Fibroblast of skin of left biceps (primary cell): ENCODE results near the gene RAP1GDS1.
A peak's percentile ranks its signal among the peaks of the same experiment; 100 is the strongest.
"Not testable (repeated sequence)": the region's sequence is repeated elsewhere in the genome, so short reads cannot be mapped to it uniquely, and the experiment has no call there.

Experiments used
- DNase-seq, 2 experiments: peaks; one replicate each; pipeline ENCODE4 v3.0.0-alpha.2; 2013; ENCODE audit warnings: low read depth in 2 of 2

The RAP1GDS1 gene

GRCh38 chr4:98352940-98353339, 91.8 kb downstream of the RAP1GDS1 start:
- no peak for DNase-seq

GRCh38 chr4:98358630-98359248, 97.6 kb downstream of the RAP1GDS1 start:
- DNase-seq, result no peak

DNA sequence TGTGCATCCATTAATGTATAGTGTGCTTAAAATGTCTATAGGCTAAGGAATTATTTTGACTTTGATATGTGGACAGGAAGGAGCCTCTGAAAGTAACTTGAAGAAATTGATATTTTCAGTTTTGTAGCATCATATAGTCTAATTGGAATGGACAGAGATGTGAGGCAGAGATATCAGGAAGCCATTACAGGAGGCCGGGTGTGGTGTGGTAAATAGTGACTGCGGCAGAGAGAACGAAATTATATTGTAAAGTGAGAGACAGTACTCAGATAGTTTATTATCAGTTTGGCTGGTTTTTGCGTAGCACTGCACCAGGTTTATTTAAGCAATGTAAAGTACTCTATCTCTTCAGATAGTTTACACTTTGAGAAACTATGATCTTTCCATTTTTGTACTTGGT, 98.5 kb downstream of the RAP1GDS1 start:
- no peak for DNase-seq

DNA sequence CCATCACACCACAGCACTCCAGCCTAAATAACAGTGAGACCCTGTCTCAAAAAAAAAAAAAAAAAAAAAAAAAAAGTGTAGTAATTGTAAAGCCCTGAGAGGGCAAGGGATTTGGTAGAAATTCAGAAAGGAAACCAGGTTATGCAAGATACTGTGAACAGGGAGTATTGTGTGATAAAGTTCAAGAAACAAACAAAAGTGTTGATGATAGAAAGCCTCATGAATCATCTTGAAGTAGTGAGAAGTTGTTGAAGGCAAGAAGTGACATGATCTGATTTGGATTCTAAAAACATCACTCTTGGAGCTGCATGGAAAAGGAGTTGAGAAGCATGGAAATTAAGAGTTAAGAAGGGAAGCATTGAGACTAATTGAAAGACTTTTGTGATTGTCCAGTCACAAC, 102.2 kb downstream of the RAP1GDS1 start:
- DNase-seq, result no peak

DNA sequence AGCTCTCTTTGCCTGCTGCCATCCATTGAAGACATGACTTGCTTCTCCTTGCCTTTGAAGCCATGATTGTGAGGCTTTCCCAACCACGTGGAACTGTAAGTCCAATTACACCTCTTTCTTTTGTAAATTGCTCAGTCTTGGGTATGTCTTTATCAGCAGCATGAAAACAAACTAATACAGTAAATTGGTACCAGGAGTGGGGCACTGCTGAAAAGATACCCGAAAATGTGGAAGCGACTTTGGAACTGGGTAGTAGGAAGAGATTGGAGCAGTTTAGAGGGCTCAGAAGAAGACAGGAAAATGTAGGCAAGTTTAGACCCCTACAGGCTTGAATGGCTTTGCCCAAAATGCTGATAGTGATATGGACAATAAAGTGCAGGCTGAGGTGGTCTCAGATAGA, 105.1 kb downstream of the RAP1GDS1 start:
- DNase-seq, result not testable (repeated sequence)

DNA sequence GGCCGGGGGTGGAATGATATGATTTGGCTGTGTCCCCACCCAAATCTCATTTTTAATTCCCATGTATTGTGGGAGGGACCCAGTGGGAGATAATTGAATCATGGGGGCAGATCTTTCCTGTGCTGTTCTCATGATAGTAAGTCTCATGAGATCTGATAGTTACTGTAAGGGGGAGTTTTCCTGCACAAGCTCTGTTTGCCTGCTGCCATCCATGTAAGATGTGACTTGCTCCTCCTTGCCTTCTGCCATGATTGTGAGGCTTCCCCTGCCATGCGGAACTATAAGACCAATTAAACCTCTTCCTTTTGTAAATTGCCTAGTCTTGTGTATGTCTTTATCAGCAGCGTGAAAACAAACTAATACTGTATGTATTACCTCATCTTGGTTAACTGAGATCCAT, 106.8 kb downstream of the RAP1GDS1 start:
- DNase-seq, result not testable (repeated sequence)

- DNase-seq, result no peak
These were observed 108.1 kb downstream of the RAP1GDS1 start for GRCh38 chr4:98369322-98369721.

DNA sequence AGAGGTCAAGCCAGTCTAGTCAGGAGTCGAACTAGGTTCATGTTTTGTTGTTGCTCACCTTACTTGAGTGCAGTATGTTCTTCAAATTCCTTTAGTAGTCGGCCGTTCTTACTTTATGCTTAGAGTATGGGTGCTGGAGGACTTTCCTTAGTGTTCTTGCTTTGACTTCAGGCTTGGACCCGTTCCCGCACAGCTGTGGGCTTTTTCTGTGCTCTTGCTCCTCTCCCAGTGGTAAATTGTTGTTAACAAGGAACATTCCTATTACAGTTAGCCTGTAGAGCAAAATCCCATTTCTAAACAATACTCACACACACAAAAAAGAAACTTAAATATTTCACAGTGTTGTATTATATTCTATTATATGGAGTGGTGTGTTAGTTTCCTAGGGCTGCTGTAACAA, 113.5 kb downstream of the RAP1GDS1 start:
- no peak for DNase-seq

- peak in 1 of 2 experiments; percentile 3 for DNase-seq
These were observed 116.4 kb downstream of the RAP1GDS1 start for GRCh38 chr4:98377559-98377958.

DNA sequence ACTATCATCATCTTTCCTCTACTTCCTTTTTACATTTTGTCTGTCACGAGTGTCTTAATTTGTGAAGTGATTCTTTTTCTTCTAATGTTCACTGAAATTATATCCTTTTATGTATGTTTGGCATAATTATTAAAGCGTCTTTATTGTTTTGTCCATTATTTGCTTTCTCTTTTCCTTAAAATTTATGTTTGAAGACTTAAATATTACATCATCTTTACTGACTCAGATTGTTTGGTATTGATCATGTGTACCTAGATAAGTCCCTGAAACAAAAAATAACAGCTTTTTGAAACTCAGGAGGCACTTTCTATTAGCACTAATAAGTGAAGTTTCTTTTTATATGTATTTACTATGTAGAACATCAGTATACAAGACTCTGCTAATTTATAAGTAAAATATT, 120.1 kb downstream of the RAP1GDS1 start:
- no peak for DNase-seq

- no peak for DNase-seq
These were observed 122.4 kb downstream of the RAP1GDS1 start for GRCh38 chr4:98383431-98384106.

DNA sequence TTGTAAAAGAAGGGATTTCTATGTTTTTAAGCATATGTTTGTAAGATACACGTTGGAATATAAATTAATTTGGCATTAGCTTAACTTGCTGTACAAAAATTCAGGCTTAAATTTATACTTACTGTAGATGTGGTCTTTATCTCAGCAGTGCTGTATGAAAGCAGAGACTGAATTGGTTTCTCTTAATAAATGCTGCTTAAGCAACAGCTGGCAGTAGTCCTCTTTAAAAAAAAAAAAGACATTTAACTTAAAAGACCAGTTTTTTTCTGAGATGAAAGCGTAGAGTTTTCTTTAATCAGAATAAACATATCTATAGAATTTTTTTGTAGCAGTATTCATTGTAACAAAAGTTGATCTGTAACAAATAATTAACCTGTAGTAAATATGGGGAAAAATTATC, 124.6 kb downstream of the RAP1GDS1 start:
- no peak for DNase-seq

DNA sequence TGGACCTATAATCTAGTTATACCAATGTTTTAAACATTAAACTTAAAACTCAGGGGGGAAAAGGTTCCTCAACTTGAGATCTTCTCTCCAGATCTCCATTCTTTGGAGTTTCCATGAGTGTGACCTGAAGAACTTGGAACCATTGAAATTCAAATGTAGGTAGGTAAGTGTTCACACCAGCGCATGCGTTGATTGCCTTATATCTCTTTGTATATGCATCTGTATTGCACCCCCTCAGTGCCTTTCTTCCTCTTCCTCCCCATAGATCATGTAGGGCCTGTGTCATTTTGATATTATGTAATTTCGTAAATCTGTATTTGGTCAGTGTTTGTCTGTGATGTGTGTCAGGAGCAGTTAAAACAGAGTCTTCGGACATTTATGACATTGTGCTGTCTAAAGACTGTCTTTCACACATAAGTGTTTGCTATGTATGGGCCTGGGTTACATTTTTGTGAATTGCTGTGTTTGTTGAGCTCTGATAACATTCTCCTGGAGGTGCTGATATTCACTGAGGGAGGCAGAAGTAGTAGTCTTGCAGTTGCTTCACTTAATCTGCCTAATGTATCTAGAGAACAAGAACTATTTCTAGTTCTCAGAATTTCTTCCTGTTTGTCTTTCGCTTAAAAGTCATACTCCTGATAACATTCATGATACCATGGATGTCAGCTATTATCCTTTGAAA, 126.3 kb downstream of the RAP1GDS1 start:
- no peak for DNase-seq

DNA sequence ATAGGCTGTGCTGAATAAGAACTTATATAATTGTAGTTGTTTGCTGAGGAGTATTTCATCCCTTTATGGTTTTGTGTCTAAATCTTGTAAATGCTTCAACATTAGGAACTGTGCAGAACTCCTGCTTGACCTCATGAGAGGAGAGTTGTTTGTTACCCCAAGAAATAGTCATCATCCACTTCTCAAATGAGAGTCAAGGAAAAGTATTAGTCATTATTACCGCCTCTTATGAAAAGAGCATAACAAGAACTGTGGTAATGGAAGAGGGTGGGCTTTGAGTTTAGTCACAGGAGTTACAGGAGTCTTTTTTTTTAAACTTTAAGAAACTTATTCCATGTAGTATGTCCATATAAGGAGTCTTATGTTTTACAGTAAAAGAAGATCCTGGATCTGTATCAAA, 132.9 kb downstream of the RAP1GDS1 start:
- DNase-seq, result no peak

DNA sequence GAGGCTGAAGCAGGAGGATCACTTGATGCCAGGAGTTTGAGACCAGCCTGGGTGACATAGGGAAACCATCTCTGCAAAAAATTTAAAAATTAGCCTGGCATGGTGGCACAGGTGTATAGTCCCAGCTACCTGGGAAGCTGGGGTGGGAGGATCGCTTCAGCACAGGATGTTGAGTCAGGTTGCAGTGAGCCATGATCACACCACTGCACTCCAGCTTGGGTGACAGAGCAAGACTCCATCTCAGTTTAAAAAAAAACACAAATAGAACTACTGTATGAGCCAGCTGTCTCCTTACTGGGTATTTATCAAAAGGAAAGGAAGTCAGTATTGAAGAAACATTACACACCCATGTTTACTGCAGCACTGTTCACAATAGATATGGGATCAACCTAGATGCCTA, 138.7 kb downstream of the RAP1GDS1 start:
- no peak for DNase-seq

- no peak for DNase-seq
These were observed 145.6 kb downstream of the RAP1GDS1 start for GRCh38 chr4:98406819-98407218.

GRCh38 chr4:98411731-98412130, 150.5 kb downstream of the RAP1GDS1 start:
- no peak for DNase-seq

GRCh38 chr4:98416844-98417243, 155.7 kb downstream of the RAP1GDS1 start:
- no peak for DNase-seq

GRCh38 chr4:98420151-98420550, 159.0 kb downstream of the RAP1GDS1 start:
- DNase-seq, result not testable (repeated sequence)

DNA sequence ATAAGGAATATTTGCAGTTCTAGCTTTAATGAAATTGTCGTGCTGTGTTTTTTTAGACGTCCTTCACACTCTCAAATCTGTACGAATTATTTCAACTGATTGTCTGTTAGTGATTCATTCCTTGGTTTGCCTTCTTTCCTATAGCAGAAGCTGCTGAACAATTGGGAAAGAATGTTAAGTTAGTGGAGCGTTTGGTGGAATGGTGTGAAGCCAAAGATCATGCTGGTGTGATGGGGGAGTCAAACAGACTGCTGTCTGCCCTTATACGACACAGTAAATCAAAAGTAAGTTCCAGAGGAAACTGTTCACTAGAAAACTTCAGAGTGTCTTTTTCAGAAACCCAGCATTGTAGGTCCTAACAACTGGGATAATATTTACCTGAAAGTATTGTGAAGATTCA, 159.9 kb downstream of the RAP1GDS1 start:
- DNase-seq, result peak; percentile 44 to 48

DNA sequence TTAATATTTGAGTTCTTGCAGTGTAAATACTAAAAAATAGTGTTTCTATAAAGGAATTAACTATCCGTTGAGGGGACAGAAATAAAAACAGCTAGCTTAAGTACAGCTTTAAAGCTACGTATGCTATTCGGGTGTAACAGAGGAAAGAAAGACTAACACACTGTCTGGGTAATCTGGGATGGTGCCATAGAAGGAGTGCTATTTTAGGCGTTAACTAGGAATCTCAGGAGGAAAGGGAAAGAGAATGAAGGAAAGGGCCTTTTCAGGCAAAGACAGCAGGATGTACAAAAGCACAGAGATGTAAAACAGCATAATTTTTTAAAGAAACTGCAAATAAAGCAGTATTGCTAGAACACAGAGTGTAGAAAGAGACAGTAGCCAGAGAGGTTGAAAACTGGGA, 161.8 kb downstream of the RAP1GDS1 start:
- DNase-seq, result no peak

DNA sequence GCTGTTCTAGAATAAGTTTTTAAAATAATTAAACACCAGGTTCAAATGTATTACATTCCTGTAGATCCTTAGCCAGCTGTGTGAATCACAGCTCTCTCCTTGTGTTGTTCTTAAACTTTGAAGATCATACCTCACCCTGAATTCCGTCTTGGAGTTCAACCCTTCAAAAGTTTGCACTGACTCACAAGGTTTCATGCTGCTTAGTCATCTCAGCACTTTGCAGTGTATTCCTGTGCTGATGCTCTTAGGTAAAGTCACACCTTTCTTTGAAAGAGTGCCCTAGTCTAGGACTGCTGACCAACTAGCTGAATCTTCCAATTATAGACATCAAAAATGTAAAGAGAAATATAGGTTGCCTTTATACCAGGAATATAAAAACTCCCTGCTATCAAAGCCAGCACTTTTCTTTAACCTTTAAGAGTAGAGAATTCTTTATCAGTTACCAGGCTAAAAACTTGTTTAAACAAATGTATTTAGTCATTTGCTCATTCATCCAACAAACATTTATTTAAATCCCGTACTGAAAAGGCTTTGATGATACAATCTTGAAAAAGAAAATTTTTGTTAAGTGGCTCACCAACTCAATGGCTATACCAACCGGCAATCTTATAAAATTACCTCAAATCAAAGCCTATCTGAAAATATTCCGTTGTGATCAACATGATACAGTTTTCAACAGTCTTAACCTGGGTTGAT, 169.7 kb downstream of the RAP1GDS1 start:
- DNase-seq, result peak; percentile 27 to 34

DNA sequence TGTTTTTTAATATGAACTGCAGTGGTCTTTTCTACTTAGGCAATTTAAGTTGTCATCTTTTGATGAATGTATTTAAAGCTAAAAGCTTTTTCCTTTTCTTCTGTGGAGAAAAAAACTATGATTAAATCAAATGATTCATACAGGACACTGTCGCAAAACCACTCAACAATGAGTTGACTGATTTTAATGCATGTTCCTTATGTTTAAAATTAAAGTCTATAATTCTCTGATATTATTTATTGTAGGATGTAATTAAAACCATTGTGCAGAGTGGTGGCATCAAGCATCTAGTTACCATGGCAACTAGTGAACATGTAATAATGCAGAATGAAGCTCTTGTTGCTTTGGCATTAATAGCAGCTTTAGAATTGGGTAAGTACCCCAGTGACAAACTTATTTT, 172.5 kb downstream of the RAP1GDS1 start:
- no peak for DNase-seq
